Activated CD4-positive, alpha-beta T cell treated with anti-CD3 and anti-CD28 coated beads, Interleukin-2, amount 10 ng/mL, durations not matched to agents 7 days and 5 days (primary cell): ENCODE measurements around the gene MCM9. TPM values are rescaled to one million over a fixed set of nuclear protein-coding genes. Genes with fewer than 3 reads are reported as not detected.
"Not testable (repeated sequence)": the region's sequence is repeated elsewhere in the genome, so short reads cannot be mapped to it uniquely, and the experiment has no call there.

Source experiments
- CTCF ChIA-PET: fragments of 350-600 bp; sonication (Branson Sonifier 250); formaldehyde crosslinking; loops from one replicate; lab custom pipeline; 2021; ENCODE audit warnings: antibody characterized with exemption; lab: Charles Lee
- POLR2A ChIA-PET: fragments of 350-600 bp; sonication (Branson Sonifier 250); formaldehyde crosslinking; loops from one replicate; lab custom pipeline; 2021; ENCODE audit warnings: antibody characterized with exemption; lab: Charles Lee
- DNase-seq: peaks from one replicate; pipeline ENCODE4 v3.0.0-alpha.2; 2020
- H3K27ac Mint-ChIP-seq: one replicate; pipeline ENCODE4 v1.8.0; 2021; ENCODE audit warnings: mild to moderate bottlenecking, moderate library complexity, mixed read lengths
- H3K27me3 Mint-ChIP-seq: one replicate; pipeline ENCODE4 v1.8.0; 2021; ENCODE audit warnings: mixed read lengths
- H3K36me3 Mint-ChIP-seq: one replicate; pipeline ENCODE4 v1.8.0; 2021; ENCODE audit warnings: low read depth, mixed read lengths
- H3K4me1 Mint-ChIP-seq: one replicate; pipeline ENCODE4 v1.8.0; 2021; ENCODE audit warnings: mixed read lengths
- H3K4me3 Mint-ChIP-seq: one replicate; pipeline ENCODE4 v1.8.0; 2021; ENCODE audit warnings: mild to moderate bottlenecking, moderate library complexity, mixed read lengths
- H3K9me3 Mint-ChIP-seq: one replicate; pipeline ENCODE4 v1.8.0; 2021; ENCODE audit warnings: mixed read lengths
- total RNA-seq, 2 experiments: library from RNA; stranded (reverse); gene quantifications; one replicate each; pipeline ENCODE4 v1.2.3, GENCODE V29; 2021

Gene MCM9
- total RNA-seq, 2 experiments from 2014 or later: 19.9 to 21.2 TPM

GRCh38 chr6:118804091-118804490 lies 130.9 kb downstream of the MCM9 start:
- Mint-ChIP-seq H3K9me3 (peaks cover under 1% of the 10 kb centered on the region), H3K4me1 (peaks cover 27% of the 10 kb centered on the region), H3K27me3 (no peaks in the 10 kb centered on the region), H3K4me3 (no peak overlapping the region), H3K36me3 (peaks cover 6% of the 10 kb centered on the region), H3K27ac (no peak overlapping the region)
- DNase-seq: no peak
- POLR2A ChIA-PET: no interaction called here
- CTCF ChIA-PET: interaction anchor here (0.7 to 1.4 kb wide), 2 partner anchors 18 to 23 kb away, joined by 3 read pairs; no protein-coding TSS in a partner anchor

GRCh38 chr6:118801257-118801656 lies 133.7 kb downstream of the MCM9 start:
- Mint-ChIP-seq H3K4me3 (no peak overlapping the region), H3K27ac (peak overlapping the region; percentile 57), H3K27me3 (no peaks in the 10 kb centered on the region), H3K4me1 (peaks cover 35% of the 10 kb centered on the region), H3K9me3 (peaks cover 8% of the 10 kb centered on the region), H3K36me3 (peaks cover 22% of the 10 kb centered on the region)
- POLR2A ChIA-PET: no interaction called here
- CTCF ChIA-PET: interaction anchor here (0.8 to 2.1 kb wide), 8 partner anchors 8 to 168 kb away, joined by 3 to 19 read pairs (median 4); no protein-coding TSS in a partner anchor
- DNase-seq: no peak

- DNase-seq: peak; percentile 92
- ChIA-PET CTCF (interaction anchor here (0.6 to 2.1 kb wide), 16 partner anchors 8 to 1046 kb away, joined by 3 to 19 read pairs (median 3); no protein-coding TSS in a partner anchor), POLR2A (interaction anchor here (0.7 to 0.9 kb wide), 2 partner anchors 9 to 91 kb away, joined by 3 read pairs; no protein-coding TSS in a partner anchor)
- Mint-ChIP-seq H3K9me3 (peaks cover 15% of the 10 kb centered on the region), H3K27me3 (no peaks in the 10 kb centered on the region), H3K27ac (peak overlapping the region; percentile 80), H3K4me3 (peak overlapping the region; percentile 2), H3K4me1 (peaks cover 42% of the 10 kb centered on the region), H3K36me3 (peaks cover 28% of the 10 kb centered on the region)
Measured at GRCh38 chr6:118800394-118801071, 134.4 kb downstream of the MCM9 start.

- H3K27ac Mint-ChIP-seq: peak overlapping the region; percentile 80
- H3K27me3 Mint-ChIP-seq: no peaks in the 10 kb centered on the region
- POLR2A ChIA-PET: interaction anchor here (0.9 kb wide), 1 partner anchor 90 kb away, joined by 3 read pairs; no protein-coding TSS in a partner anchor
- no peak for DNase-seq
- peaks cover 42% of the 10 kb centered on the region for H3K4me1 Mint-ChIP-seq
- H3K4me3 Mint-ChIP-seq: no peak overlapping the region
- CTCF ChIA-PET: interaction anchor here (1.0 to 2.1 kb wide), 7 partner anchors 8 to 166 kb away, joined by 3 to 19 read pairs (median 4); no protein-coding TSS in a partner anchor
- peaks cover 33% of the 10 kb centered on the region for H3K36me3 Mint-ChIP-seq
- H3K9me3 Mint-ChIP-seq: peaks cover 20% of the 10 kb centered on the region
Measured at GRCh38 chr6:118799826-118800225, 135.1 kb downstream of the MCM9 start.

GRCh38 chr6:118796548-118796947 lies 138.4 kb downstream of the MCM9 start:
- POLR2A ChIA-PET, H3K27me3 Mint-ChIP-seq: not testable (repeated sequence)
- peaks cover 42% of the 10 kb centered on the region for H3K4me1 Mint-ChIP-seq
- peaks cover 37% of the 10 kb centered on the region for H3K36me3 Mint-ChIP-seq
- CTCF ChIA-PET: interaction anchor here (1.0 to 1.7 kb wide), 7 partner anchors 9 to 234 kb away, joined by 3 to 6 read pairs (median 3); no protein-coding TSS in a partner anchor
- peak; percentile 87 for DNase-seq
- H3K9me3 Mint-ChIP-seq: peaks cover 30% of the 10 kb centered on the region
- peak overlapping the region; percentile 36 for H3K4me3 Mint-ChIP-seq
- peak overlapping the region; percentile 96 for H3K27ac Mint-ChIP-seq

GRCh38 chr6:118791499-118791898 lies 143.5 kb downstream of the MCM9 start:
- Mint-ChIP-seq H3K36me3 (peaks cover 18% of the 10 kb centered on the region), H3K27ac (no peak overlapping the region), H3K27me3 (no peaks in the 10 kb centered on the region), H3K4me1 (peaks cover 27% of the 10 kb centered on the region), H3K9me3 (peaks cover 27% of the 10 kb centered on the region), H3K4me3 (no peak overlapping the region)
- ChIA-PET CTCF (interaction anchor here (0.6 to 1.3 kb wide), 3 partner anchors 9 to 319 kb away, joined by 3 to 5 read pairs (median 3); no protein-coding TSS in a partner anchor), POLR2A (no interaction called here)
- DNase-seq: no peak

GRCh38 chr6:118789954-118790353 lies 145.0 kb downstream of the MCM9 start:
- Mint-ChIP-seq H3K9me3 (peaks cover 15% of the 10 kb centered on the region), H3K4me1 (peaks cover 18% of the 10 kb centered on the region), H3K27me3 (no peaks in the 10 kb centered on the region), H3K27ac (no peak overlapping the region), H3K36me3 (peaks cover 5% of the 10 kb centered on the region), H3K4me3 (no peak overlapping the region)
- ChIA-PET CTCF (interaction anchor here (1.1 kb wide), 1 partner anchor 78 kb away, joined by 3 read pairs; no protein-coding TSS in a partner anchor), POLR2A (no interaction called here)
- DNase-seq: no peak

GRCh38 chr6:118789419-118789818 lies 145.5 kb downstream of the MCM9 start:
- Mint-ChIP-seq H3K9me3 (peaks cover 12% of the 10 kb centered on the region), H3K4me3 (no peak overlapping the region), H3K4me1 (peaks cover 18% of the 10 kb centered on the region), H3K36me3 (peaks cover 5% of the 10 kb centered on the region), H3K27ac (no peak overlapping the region), H3K27me3 (no peaks in the 10 kb centered on the region)
- POLR2A ChIA-PET: no interaction called here
- CTCF ChIA-PET: interaction anchor here (1.1 kb wide), 1 partner anchor 77 kb away, joined by 3 read pairs; no protein-coding TSS in a partner anchor
- DNase-seq: no peak

- Mint-ChIP-seq H3K4me1 (peaks cover 18% of the 10 kb centered on the region), H3K9me3 (peaks cover 12% of the 10 kb centered on the region), H3K27me3 (no peaks in the 10 kb centered on the region), H3K36me3 (peaks cover 5% of the 10 kb centered on the region), H3K4me3 (no peak overlapping the region), H3K27ac (no peak overlapping the region)
- CTCF ChIA-PET: interaction anchor here (1.8 kb wide), 1 partner anchor 13 kb away, joined by 5 read pairs; no protein-coding TSS in a partner anchor
- POLR2A ChIA-PET: interaction anchor here (0.7 kb wide), 1 partner anchor 178 kb away, joined by 12 read pairs; no protein-coding TSS in a partner anchor
- DNase-seq: no peak
Measured at GRCh38 chr6:118788702-118789101, 146.3 kb downstream of the MCM9 start.

GRCh38 chr6:118787724-118788423 lies 147.1 kb downstream of the MCM9 start:
- H3K27me3 Mint-ChIP-seq: no peaks in the 10 kb centered on the region
- ChIA-PET CTCF (interaction anchor here (0.8 to 1.8 kb wide), 5 partner anchors 9 to 100 kb away, joined by 3 to 5 read pairs (median 4); no protein-coding TSS in a partner anchor), POLR2A (no interaction called here)
- H3K9me3 Mint-ChIP-seq: peaks cover 10% of the 10 kb centered on the region
- peak overlapping the region; percentile 25 for H3K27ac Mint-ChIP-seq
- no peak for DNase-seq
- H3K36me3 Mint-ChIP-seq: peaks cover 5% of the 10 kb centered on the region
- H3K4me3 Mint-ChIP-seq: no peak overlapping the region
- H3K4me1 Mint-ChIP-seq: peaks cover 18% of the 10 kb centered on the region

- CTCF ChIA-PET: interaction anchor here (1.0 to 1.7 kb wide), 5 partner anchors 10 to 1106 kb away, joined by 3 to 5 read pairs (median 3); no protein-coding TSS in a partner anchor
Measured at GRCh38 chr6:118786596-118787453, 148.1 kb downstream of the MCM9 start.

More at GRCh38 chr6:118786596-118787453, 148.1 kb downstream of the MCM9 start:
- H3K27ac Mint-ChIP-seq: no peak overlapping the region
- POLR2A ChIA-PET: no interaction called here
- no peak overlapping the region for H3K4me3 Mint-ChIP-seq
- H3K36me3 Mint-ChIP-seq: peaks cover 1% of the 10 kb centered on the region
- no peaks in the 10 kb centered on the region for H3K27me3 Mint-ChIP-seq
- no peak for DNase-seq
- H3K4me1 Mint-ChIP-seq: peaks cover 18% of the 10 kb centered on the region
- H3K9me3 Mint-ChIP-seq: peaks cover 4% of the 10 kb centered on the region
